ENCODE results near the gene SYT1.

Gene SYT1

GRCh38 chr12:79455286-79455685 lies 590.7 kb downstream of the SYT1 start:
- DNase-seq (ENCODE audit: low spot score), result no peak
- TF ChIP-seq CTCF (IDR thresholded peaks at IDR 0.05; ENCODE audit: poor library complexity, severe bottlenecking), result no peak
- H3K9me3 ChIP-seq (ENCODE audit: severe bottlenecking), result no peaks in the 10 kb centered on the region
- H3K4me3 ChIP-seq (ENCODE audit: severe bottlenecking), result no peak overlapping the region
- H3K27me3 ChIP-seq (ENCODE audit: insufficient read depth, poor library complexity, severe bottlenecking), result no peaks in the 10 kb centered on the region
- no peak for ATAC-seq (ENCODE audit: low read depth)
- H3K27ac ChIP-seq (ENCODE audit: poor library complexity, severe bottlenecking), result no peak overlapping the region
- peaks cover 19% of the 10 kb centered on the region for H3K4me1 ChIP-seq (ENCODE audit: insufficient read depth, poor library complexity, severe bottlenecking)
- H3K36me3 ChIP-seq (ENCODE audit: low read depth), result no peaks in the 10 kb centered on the region

- no peak overlapping the region for H3K4me3 ChIP-seq (ENCODE audit: severe bottlenecking)
- H3K27me3 ChIP-seq (ENCODE audit: insufficient read depth, poor library complexity, severe bottlenecking), result no peaks in the 10 kb centered on the region
- no peak for DNase-seq (ENCODE audit: low spot score)
- no peak overlapping the region for H3K27ac ChIP-seq (ENCODE audit: poor library complexity, severe bottlenecking)
- ATAC-seq (ENCODE audit: low read depth), result no peak
- no peaks in the 10 kb centered on the region for H3K4me1 ChIP-seq (ENCODE audit: insufficient read depth, poor library complexity, severe bottlenecking)
- H3K36me3 ChIP-seq (ENCODE audit: low read depth), result no peaks in the 10 kb centered on the region
- H3K9me3 ChIP-seq (ENCODE audit: severe bottlenecking), result no peaks in the 10 kb centered on the region
- TF ChIP-seq CTCF (IDR thresholded peaks at IDR 0.05; ENCODE audit: poor library complexity, severe bottlenecking), result no peak
Measured at GRCh38 chr12:79482323-79482722, 617.7 kb downstream of the SYT1 start.

GRCh38 chr12:79482921-79483320 lies 618.3 kb downstream of the SYT1 start:
- Histone ChIP-seq H3K9me3 (ENCODE audit: severe bottlenecking) (no peaks in the 10 kb centered on the region), H3K27me3 (ENCODE audit: insufficient read depth, poor library complexity, severe bottlenecking) (no peaks in the 10 kb centered on the region), H3K27ac (ENCODE audit: poor library complexity, severe bottlenecking) (no peak overlapping the region), H3K4me3 (ENCODE audit: severe bottlenecking) (no peak overlapping the region), H3K36me3 (ENCODE audit: low read depth) (no peaks in the 10 kb centered on the region), H3K4me1 (ENCODE audit: insufficient read depth, poor library complexity, severe bottlenecking) (no peaks in the 10 kb centered on the region)
- ATAC-seq (ENCODE audit: low read depth) (no peak), DNase-seq (ENCODE audit: low spot score) (no peak)
- TF ChIP-seq CTCF (IDR thresholded peaks at IDR 0.05; ENCODE audit: poor library complexity, severe bottlenecking), result no peak

- Histone ChIP-seq H3K27ac (ENCODE audit: poor library complexity, severe bottlenecking) (no peak overlapping the region), H3K4me3 (ENCODE audit: severe bottlenecking) (no peak overlapping the region), H3K9me3 (ENCODE audit: severe bottlenecking) (no peaks in the 10 kb centered on the region), H3K36me3 (ENCODE audit: low read depth) (no peaks in the 10 kb centered on the region), H3K27me3 (ENCODE audit: insufficient read depth, poor library complexity, severe bottlenecking) (no peaks in the 10 kb centered on the region), H3K4me1 (ENCODE audit: insufficient read depth, poor library complexity, severe bottlenecking) (no peaks in the 10 kb centered on the region)
- no peak for ATAC-seq (ENCODE audit: low read depth)
- no peak for DNase-seq (ENCODE audit: low spot score)
- no peak for TF ChIP-seq CTCF (IDR thresholded peaks at IDR 0.05; ENCODE audit: poor library complexity, severe bottlenecking)
Measured at GRCh38 chr12:79486154-79486553, 621.6 kb downstream of the SYT1 start.

- ATAC-seq (ENCODE audit: low read depth) (no peak), DNase-seq (ENCODE audit: low spot score) (no peak)
- Histone ChIP-seq H3K9me3 (ENCODE audit: severe bottlenecking) (no peaks in the 10 kb centered on the region), H3K4me3 (ENCODE audit: severe bottlenecking) (no peak overlapping the region), H3K27me3 (ENCODE audit: insufficient read depth, poor library complexity, severe bottlenecking) (no peaks in the 10 kb centered on the region), H3K36me3 (ENCODE audit: low read depth) (no peaks in the 10 kb centered on the region), H3K27ac (ENCODE audit: poor library complexity, severe bottlenecking) (no peak overlapping the region), H3K4me1 (ENCODE audit: insufficient read depth, poor library complexity, severe bottlenecking) (no peaks in the 10 kb centered on the region)
- TF ChIP-seq CTCF (IDR thresholded peaks at IDR 0.05; ENCODE audit: poor library complexity, severe bottlenecking), result no peak
Measured at GRCh38 chr12:79487386-79488110, 623.0 kb downstream of the SYT1 start.

Measured in RWPE2 (cell line).